Measurements from ENCODE around the gene TRAPPC6A. TPM values are rescaled to one million over a fixed set of nuclear protein-coding genes. Genes with fewer than 3 reads are reported as not detected.

The TRAPPC6A gene
- total RNA-seq, 1 donor from 2014 or later = 14.7 TPM

DNA sequence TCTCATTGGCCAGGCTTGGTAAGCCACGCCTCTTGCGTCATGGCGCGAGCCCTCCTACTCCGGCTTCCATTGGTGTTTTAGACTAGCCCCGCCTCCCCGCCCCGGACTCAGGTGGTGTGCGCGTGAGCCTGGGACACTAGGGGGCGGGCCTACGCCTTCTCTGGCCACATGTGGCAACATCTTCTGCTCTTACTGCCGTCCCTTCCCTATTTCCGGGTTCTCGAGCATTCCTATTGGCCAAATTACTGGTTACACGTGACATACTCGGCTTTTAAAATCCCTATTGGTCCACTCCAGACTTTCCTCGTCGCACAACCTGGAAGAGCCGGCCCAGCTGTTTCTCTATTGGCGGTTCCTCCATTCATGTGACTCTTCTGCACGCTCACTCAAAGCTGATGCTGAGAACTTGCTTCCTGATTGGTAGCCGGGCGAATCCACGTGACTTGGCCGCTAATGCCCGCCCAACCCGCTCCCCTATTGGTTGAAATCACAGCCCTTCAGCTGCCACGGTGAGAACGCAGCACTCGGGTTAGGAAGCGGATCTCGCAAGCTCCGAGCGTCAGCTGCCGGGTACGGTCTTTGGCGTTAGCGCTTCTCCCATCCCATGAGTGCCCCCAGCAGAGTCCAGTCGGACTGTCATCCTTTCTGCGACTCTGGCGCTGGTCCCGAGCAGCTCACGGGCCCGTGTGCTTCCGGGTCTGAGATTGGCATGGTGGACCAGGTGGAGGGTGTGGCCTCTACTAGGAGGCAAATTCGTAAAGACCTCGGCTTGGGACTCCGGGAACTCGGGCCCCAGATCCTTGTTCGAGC is 430 bp upstream of the TRAPPC6A start, which contains the start of gene BLOC1S3:
Gene BLOC1S3 (plus strand): TSS at position 523 of the 810 bp plus-strand sequence. CDS start 513 bp downstream, outside the sequence.
- peak within 1 kb of the TSS; percentile 96 for H2AFZ ChIP-seq (ENCODE audit: low read depth, low read length)
- FAIRE-seq = peak; percentile 76
- TF ChIP-seq, protein P1, sequence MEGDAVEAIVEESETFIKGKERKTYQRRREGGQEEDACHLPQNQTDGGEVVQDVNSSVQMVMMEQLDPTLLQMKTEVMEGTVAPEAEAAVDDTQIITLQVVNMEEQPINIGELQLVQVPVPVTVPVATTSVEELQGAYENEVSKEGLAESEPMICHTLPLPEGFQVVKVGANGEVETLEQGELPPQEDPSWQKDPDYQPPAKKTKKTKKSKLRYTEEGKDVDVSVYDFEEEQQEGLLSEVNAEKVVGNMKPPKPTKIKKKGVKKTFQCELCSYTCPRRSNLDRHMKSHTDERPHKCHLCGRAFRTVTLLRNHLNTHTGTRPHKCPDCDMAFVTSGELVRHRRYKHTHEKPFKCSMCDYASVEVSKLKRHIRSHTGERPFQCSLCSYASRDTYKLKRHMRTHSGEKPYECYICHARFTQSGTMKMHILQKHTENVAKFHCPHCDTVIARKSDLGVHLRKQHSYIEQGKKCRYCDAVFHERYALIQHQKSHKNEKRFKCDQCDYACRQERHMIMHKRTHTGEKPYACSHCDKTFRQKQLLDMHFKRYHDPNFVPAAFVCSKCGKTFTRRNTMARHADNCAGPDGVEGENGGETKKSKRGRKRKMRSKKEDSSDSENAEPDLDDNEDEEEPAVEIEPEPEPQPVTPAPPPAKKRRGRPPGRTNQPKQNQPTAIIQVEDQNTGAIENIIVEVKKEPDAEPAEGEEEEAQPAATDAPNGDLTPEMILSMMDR (IDR thresholded peaks at IDR 0.05; ENCODE audit: insufficient read depth, low read depth, low read length) = no peak
- no peak for TF ChIP-seq EZH2 (IDR thresholded peaks at IDR 0.05; ENCODE audit: insufficient read depth, low read length)

DNA sequence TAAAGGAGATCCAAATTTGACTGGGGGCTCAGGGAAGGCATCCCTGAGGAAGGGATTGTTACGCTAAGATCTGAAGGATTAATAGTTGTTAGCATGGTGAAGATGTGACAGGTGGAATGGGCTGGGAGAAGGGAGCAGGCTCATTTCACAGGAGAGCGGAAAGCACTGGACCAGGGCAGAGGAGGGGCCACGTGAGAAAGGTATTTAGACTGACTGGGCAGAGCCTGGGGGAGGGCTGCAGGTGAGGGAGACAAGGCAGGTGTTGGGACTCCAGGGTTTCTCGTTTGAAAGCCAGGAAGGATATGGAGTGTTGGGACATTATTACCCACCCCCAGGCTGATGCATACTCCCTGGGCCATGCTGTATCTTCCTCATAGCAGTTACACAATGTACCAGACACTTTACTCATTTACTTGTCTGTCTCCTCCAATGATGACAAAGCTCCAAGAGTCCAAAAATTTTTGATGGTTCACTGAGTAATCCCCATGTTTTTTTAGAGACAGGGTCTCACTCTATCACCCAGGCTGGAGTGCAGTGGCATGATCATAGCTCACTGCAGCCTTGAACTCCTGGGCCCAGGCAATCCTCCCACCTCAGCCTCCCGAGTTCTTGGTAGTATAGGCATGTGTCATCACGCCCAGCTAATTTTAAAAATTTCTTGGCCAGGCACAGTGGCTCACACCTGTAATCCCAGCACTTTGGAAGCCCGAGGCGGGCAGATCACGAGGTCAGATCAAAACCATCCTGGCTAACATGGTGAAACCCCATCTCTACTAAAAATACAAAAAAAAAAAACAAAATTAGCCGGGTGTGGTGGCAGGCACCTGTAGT is 2.3 kb downstream of the TRAPPC6A start:
- DNase-seq (ENCODE audit: low read depth) (no peak), FAIRE-seq (no peak)
- H2AFZ ChIP-seq (ENCODE audit: low read depth, low read length) = no peak overlapping the region
- TF ChIP-seq, protein P1 (IDR thresholded peaks at IDR 0.05; ENCODE audit: insufficient read depth, low read depth, low read length) = no peak
- TF ChIP-seq EZH2 (IDR thresholded peaks at IDR 0.05; ENCODE audit: insufficient read depth, low read length) = no peak
- H3K79me2 ChIP-seq (ENCODE audit: insufficient read depth, low read length) = peaks cover 10% of the 10 kb centered on the region
- no peak overlapping the region for H3K9ac ChIP-seq (ENCODE audit: low read length)
- H4K20me1 ChIP-seq (ENCODE audit: insufficient read depth, low read length) = peaks cover 8% of the 10 kb centered on the region
- Mint-ChIP-seq H3K27ac (ENCODE audit: unreplicated experiment) (peak overlapping the region; percentile 72), H3K4me3 (ENCODE audit: unreplicated experiment) (peak overlapping the region; percentile 72), H3K36me3 (ENCODE audit: low read depth, unreplicated experiment) (peaks cover 2% of the 10 kb centered on the region), H3K4me1 (ENCODE audit: low read depth, unreplicated experiment) (peaks cover 19% of the 10 kb centered on the region), H3K9me3 (ENCODE audit: unreplicated experiment) (no peaks in the 10 kb centered on the region), H3K27me3 (ENCODE audit: low read depth, unreplicated experiment) (no peaks in the 10 kb centered on the region)
- H3K9me3 ChIP-seq (ENCODE audit: insufficient read depth, low read depth, low read length) = no peaks in the 10 kb centered on the region
- no peak overlapping the region for H3K4me3 ChIP-seq (ENCODE audit: insufficient read depth, low read depth, low read length)
- H3K27me3 ChIP-seq (ENCODE audit: insufficient read depth, low read length) = no peaks in the 10 kb centered on the region
- no peaks in the 10 kb centered on the region for H3K36me3 ChIP-seq (ENCODE audit: insufficient read depth, low read length)
- no peak overlapping the region for H3K4me2 ChIP-seq (ENCODE audit: low read length)
- no peak overlapping the region for H3K27ac ChIP-seq (ENCODE audit: low read depth, low read length)
- H3K4me1 ChIP-seq (ENCODE audit: insufficient read depth, low read length) = peaks cover 14% of the 10 kb centered on the region

More for the DNA sequence above, 430 bp upstream of the TRAPPC6A start, which contains the start of gene BLOC1S3:
- Histone ChIP-seq H3K9ac (ENCODE audit: low read length) (peak within 1 kb of the TSS; percentile 92), H3K4me1 (ENCODE audit: insufficient read depth, low read length) (peaks cover 14% of the 10 kb centered on the region), H3K27me3 (ENCODE audit: insufficient read depth, low read length) (no peaks in the 10 kb centered on the region), H3K79me2 (ENCODE audit: insufficient read depth, low read length) (peaks cover 19% of the 10 kb centered on the region), H3K36me3 (ENCODE audit: insufficient read depth, low read length) (no peaks in the 10 kb centered on the region), H3K4me2 (ENCODE audit: low read length) (peak within 1 kb of the TSS; percentile 99), H4K20me1 (ENCODE audit: insufficient read depth, low read length) (peaks cover 20% of the 10 kb centered on the region), H3K27ac (ENCODE audit: low read depth, low read length) (peak within 1 kb of the TSS; percentile 97), H3K9me3 (ENCODE audit: insufficient read depth, low read depth, low read length) (no peaks in the 10 kb centered on the region), H3K4me3 (ENCODE audit: insufficient read depth, low read depth, low read length) (peak within 1 kb of the TSS; percentile 84)
- Mint-ChIP-seq H3K27ac (ENCODE audit: unreplicated experiment) (peak within 1 kb of the TSS; percentile 99), H3K4me3 (ENCODE audit: unreplicated experiment) (peak within 1 kb of the TSS; percentile 95), H3K27me3 (ENCODE audit: low read depth, unreplicated experiment) (peaks cover 2% of the 10 kb centered on the region), H3K36me3 (ENCODE audit: low read depth, unreplicated experiment) (peaks cover 5% of the 10 kb centered on the region), H3K9me3 (ENCODE audit: unreplicated experiment) (no peaks in the 10 kb centered on the region), H3K4me1 (ENCODE audit: low read depth, unreplicated experiment) (peaks cover 13% of the 10 kb centered on the region)
- peak; percentile 100 for DNase-seq (ENCODE audit: low read depth)
